HCT116 (cell line): ENCODE measurements around the gene VPS26B. TPM values are rescaled to one million over a fixed set of nuclear protein-coding genes. Genes with fewer than 3 reads are reported as not detected.

Experiments
- ATAC-seq: fragments of 200-7000 bp; cut with Tn5 transposase; 2 replicates; pipeline ENCODE4 v1.9.1; 2020; ENCODE audit warnings: mild to moderate bottlenecking, moderate library complexity
- BruUV-seq: library from RNA; stranded (reverse); fragments of 400-500 nt; replicated peaks from 2 replicates; lab custom pipeline; 2021; lab: Mats Ljungman, UMichigan
- CTCF ChIA-PET: fragments of 300-600 bp; sonication (Branson Sonifier 250); formaldehyde crosslinking; loops from one replicate; lab custom pipeline; 2021; ENCODE audit warnings: antibody characterized with exemption; lab: Charles Lee
- POLR2A ChIA-PET: fragments of 300-600, 350-600 bp; sonication (Branson Sonifier 250); formaldehyde crosslinking; loops from one replicate; lab custom pipeline; 2021; ENCODE audit warnings: antibody characterized with exemption; lab: Charles Lee
- RAD21 ChIA-PET, 2 experiments: fragments of 300-600 bp; sonication (Branson Sonifier 250); formaldehyde crosslinking; loops; one replicate each; lab custom pipeline; 2023; ENCODE audit warnings: low total read pairs in 2 of 2; ENCODE audit not compliant: uncharacterized antibody in 2 of 2, unreplicated experiment in 2 of 2, low non-redundant PET in 1 of 2; lab: Charles Lee
- DNase-seq: peaks from one replicate; pipeline ENCODE4 v3.0.0-alpha.2; 2010; ENCODE audit warnings: low read depth, low spot score
- H2AFZ ChIP-seq: fragments of 200-600 bp; shearing (Covaris generic), sonication (generic); 2 replicates; pipeline ENCODE4 v1.6.1; 2017; ENCODE audit warnings: low read depth, mixed run types, mixed read lengths, antibody characterized with exemption, low read length; ENCODE audit not compliant: poor library complexity, severe bottlenecking
- H3K27ac ChIP-seq: 2 replicates; pipeline ENCODE4 v1.5.1; 2012; ENCODE audit warnings: low read depth, low read length
- H3K27me3 ChIP-seq: fragments of 200-600 bp; sonication (generic); 2 replicates; pipeline ENCODE4 v1.6.1; 2016; ENCODE audit warnings: mixed run types, low read length, mixed read lengths; ENCODE audit not compliant: insufficient read depth
- H3K36me3 ChIP-seq, 2 experiments: fragments of 200-500 bp in 1 of 2; fragments of 200-600 bp in 1 of 2; sonication (Bioruptor generic) in 1 of 2; sonication (generic) in 1 of 2; 2 replicates each; pipeline versions ENCODE4 v1.5.1 to v1.6.1; 2014 to 2016; ENCODE audit warnings: low read length in 2 of 2, inconsistent platforms in 1 of 2, mixed read lengths in 1 of 2, mixed run types in 1 of 2; ENCODE audit not compliant: insufficient read depth in 2 of 2, control insufficient read depth in 1 of 2
- H3K4me1 ChIP-seq, 2 experiments: fragments of 200-600 bp in 1 of 2; sonication (generic) in 1 of 2; 2 replicates each; pipeline versions ENCODE4 v1.5.1 to v1.6.1; 2012 to 2017; ENCODE audit warnings: low read length in 2 of 2, inconsistent platforms in 1 of 2, mild to moderate bottlenecking in 1 of 2, mixed read lengths in 1 of 2, mixed run types in 1 of 2, moderate library complexity in 1 of 2; ENCODE audit not compliant: insufficient read depth in 2 of 2, control insufficient read depth in 1 of 2
- H3K4me2 ChIP-seq: fragments of 200-600 bp; sonication (generic); 2 replicates; pipeline ENCODE4 v1.6.1; 2017; ENCODE audit warnings: mixed run types, low read length, mixed read lengths
- H3K4me3 ChIP-seq, 2 experiments: fragments of 200-600 bp in 1 of 2; sonication (generic) in 1 of 2; replicated peaks in 1 of 2; 2 replicates each; pipeline ENCODE4 v1.5.1; 2011 to 2016; ENCODE audit warnings: low read length in 2 of 2, control low read depth in 1 of 2, low read depth in 1 of 2, mild to moderate bottlenecking in 1 of 2, mixed read lengths in 1 of 2, mixed run types in 1 of 2
- H3K79me2 ChIP-seq: fragments of 200-600 bp; sonication (generic); 2 replicates; pipeline ENCODE4 v1.6.1; 2017; ENCODE audit warnings: mild to moderate bottlenecking, mixed run types, low read length, moderate library complexity, mixed read lengths; ENCODE audit not compliant: insufficient read depth
- H3K9ac ChIP-seq: fragments of 200-600 bp; sonication (generic); 2 replicates; pipeline ENCODE4 v1.6.1; 2016; ENCODE audit warnings: low read length, mixed read lengths
- H3K9me2 ChIP-seq: fragments of 200-600 bp; sonication (generic), shearing (Covaris generic); 2 replicates; pipeline ENCODE4 v1.6.1; 2017; ENCODE audit warnings: mixed run types, mild to moderate bottlenecking, moderate library complexity; ENCODE audit not compliant: insufficient read depth
- H3K9me3 ChIP-seq, 2 experiments: fragments of 200-500 bp in 1 of 2; fragments of 200-600 bp in 1 of 2; sonication (Bioruptor generic) in 1 of 2; sonication (generic) in 1 of 2; 2 replicates each; pipeline ENCODE4 v1.6.1; 2014 to 2017; ENCODE audit warnings: low read length in 2 of 2, mixed read lengths in 2 of 2, inconsistent platforms in 1 of 2, low read depth in 1 of 2, mild to moderate bottlenecking in 1 of 2, mixed run types in 1 of 2, moderate library complexity in 1 of 2; ENCODE audit not compliant: control insufficient read depth in 1 of 2, insufficient read depth in 1 of 2
- H4K20me1 ChIP-seq: fragments of 200-600 bp; sonication (generic), shearing (Covaris generic); 2 replicates; pipeline ENCODE4 v1.6.1; 2017; ENCODE audit warnings: mixed run types, mild to moderate bottlenecking, moderate library complexity; ENCODE audit not compliant: insufficient read depth
- ATF3 ChIP-seq: IDR thresholded peaks from 2 replicates; pipeline ENCODE4 v1.6.1; 2012
- CBX3 ChIP-seq: IDR thresholded peaks from 2 replicates; pipeline ENCODE4 v1.6.1; 2012; ENCODE audit warnings: low read depth
- CEBPB ChIP-seq: IDR thresholded peaks from 2 replicates; pipeline ENCODE4 v1.6.1; 2012; ENCODE audit warnings: low read depth
- CTCF ChIP-seq, 3 experiments: fragments of 200-600 bp in 1 of 3; sonication (generic) in 1 of 3; IDR thresholded peaks in 2 of 3; conservative IDR thresholded peaks in 1 of 3; 2 replicates each; pipeline ENCODE4 v1.5.1; 2012 to 2017; ENCODE audit warnings: low read depth in 2 of 3, low read length in 2 of 3, antibody characterized with exemption in 1 of 3, borderline replicate concordance in 1 of 3, control low read depth in 1 of 3, mild to moderate bottlenecking in 1 of 3, mixed read lengths in 1 of 3, mixed run types in 1 of 3, moderate library complexity in 1 of 3; ENCODE audit not compliant: insufficient read depth in 1 of 3
- EGR1 ChIP-seq: IDR thresholded peaks from 2 replicates; pipeline ENCODE4 v1.6.1; 2012; ENCODE audit warnings: low read depth
- ELF1 ChIP-seq: IDR thresholded peaks from 2 replicates; pipeline ENCODE4 v1.6.1; 2012; ENCODE audit warnings: low read depth, borderline replicate concordance
- EZH2 ChIP-seq: fragments of 200-600 bp; sonication (generic); IDR thresholded peaks from 2 replicates; pipeline ENCODE4 v1.6.1; 2017; ENCODE audit warnings: antibody characterized with exemption, mixed run types
- FOSL1 ChIP-seq: IDR thresholded peaks from 2 replicates; pipeline ENCODE4 v1.6.1; 2012; ENCODE audit warnings: low read depth
- MAX ChIP-seq: IDR thresholded peaks from 2 replicates; pipeline ENCODE4 v1.6.1; 2012
- POLR2A ChIP-seq: IDR thresholded peaks from 2 replicates; pipeline ENCODE4 v1.7.0; 2011; ENCODE audit warnings: borderline replicate concordance; ENCODE audit not compliant: insufficient read depth, insufficient read length; ENCODE audit errors: extremely low read depth
- POLR2AphosphoS5 ChIP-seq: IDR thresholded peaks from 2 replicates; pipeline ENCODE4 v1.6.1; 2011; ENCODE audit warnings: mild to moderate bottlenecking, low read depth, low read length, moderate library complexity
- REST ChIP-seq: IDR thresholded peaks from 2 replicates; pipeline ENCODE4 v1.6.1; 2012; ENCODE audit warnings: low read depth
- SIN3A ChIP-seq: IDR thresholded peaks from 2 replicates; pipeline ENCODE4 v1.6.1; 2012; ENCODE audit warnings: low read depth
- SP1 ChIP-seq: IDR thresholded peaks from 2 replicates; pipeline ENCODE4 v1.6.1; 2012; ENCODE audit warnings: low read depth
- TCF7L2 ChIP-seq: IDR thresholded peaks from 2 replicates; pipeline ENCODE4 v1.7.0; 2011; ENCODE audit warnings: borderline replicate concordance, inconsistent platforms; ENCODE audit not compliant: insufficient read depth, insufficient read length; ENCODE audit errors: extremely low read depth
- YY1 ChIP-seq: IDR thresholded peaks from 2 replicates; pipeline ENCODE4 v1.6.1; 2011; ENCODE audit warnings: low read length, low read depth, moderate library complexity, mild to moderate bottlenecking; ENCODE audit not compliant: insufficient replicate concordance; ENCODE audit errors: extremely low read depth
- ZBTB33 ChIP-seq: IDR thresholded peaks from 2 replicates; pipeline ENCODE4 v1.6.1; 2011; ENCODE audit warnings: mild to moderate bottlenecking, low read length, moderate library complexity; ENCODE audit not compliant: insufficient replicate concordance; ENCODE audit errors: extremely low read depth
- ZFX ChIP-seq: fragments of 450-650 bp; IDR thresholded peaks from 2 replicates; pipeline ENCODE4 v1.6.1; 2017
- ZNF274 ChIP-seq: fragments of 200-500 bp; sonication (Bioruptor generic); IDR thresholded peaks from 2 replicates; pipeline ENCODE4 v1.6.1; 2014; ENCODE audit warnings: mild to moderate bottlenecking, low read depth, low read length, inconsistent platforms
- intact Hi-C: fragments of 100-400 bp; cut with micrococcal nuclease; formaldehyde crosslinking; loops from 2 replicates; pipeline ENCODE4 v1.10.0; 2022
- total RNA-seq: library from RNA; stranded (reverse); gene quantifications from one replicate; pipeline ENCODE4 v1.2.1, GENCODE V29; 2021; ENCODE audit not compliant: unreplicated experiment

VPS26B gene
- total RNA-seq, 1 experiment from 2014 or later: 26.6 TPM

- Histone ChIP-seq H3K4me2 (no peak overlapping the region), H3K9ac (no peak overlapping the region), H3K9me2 (no peaks in the 10 kb centered on the region), H3K4me1 (no peaks in the 10 kb centered on the region), H3K27me3 (no peaks in the 10 kb centered on the region), H4K20me1 (no peaks in the 10 kb centered on the region), H3K4me3 (no peak overlapping the region), H2AFZ (no peak overlapping the region), H3K79me2 (no peaks in the 10 kb centered on the region), H3K9me3 (no peaks in the 10 kb centered on the region), H3K27ac (no peak overlapping the region), H3K36me3 (peaks cover 4 to 8% of the 10 kb centered on the region in 2 experiments; a peak in 3 of 4 replicates)
- TF ChIP-seq POLR2A (no peak), SP1 (no peak), FOSL1 (no peak), POLR2AphosphoS5 (no peak), YY1 (no peak), ATF3 (no peak), ZBTB33 (no peak), ELF1 (no peak), EGR1 (no peak), ZFX (no peak), CTCF (IDR thresholded peaks at IDR 0.05 in 2 of 3, conservative IDR thresholded peaks at IDR 0.05 in 1 of 3; ENCODE audit: borderline replicate concordance in 1 of 3, insufficient read depth in 1 of 3, low read depth in 2 of 3, low read length in 2 of 3) (no peak), REST (no peak), EZH2 (no peak), ZNF274 (no peak), TCF7L2 (no peak), CEBPB (no peak), SIN3A (no peak), MAX (no peak), CBX3 (no peak)
- ChIA-PET RAD21 (no interaction called here), CTCF (no interaction called here), POLR2A (no interaction called here)
- intact Hi-C loops: no loop called here
- no peak for ATAC-seq
- no TSS peak for BruUV-seq
- no peak for DNase-seq
Observed at GRCh38 chr11:134260983-134261382, 36.5 kb downstream of the VPS26B start.
